NCI-H226 (cell line): ENCODE results near the gene BNC2.
A peak's percentile ranks its signal among the peaks of the same experiment; 100 is the strongest.

ENCODE experiments used
- DNase-seq: peaks from one replicate; pipeline ENCODE4 v3.0.0-alpha.2; 2015

BNC2 gene

GRCh38 chr9:16396389-16396788 is 474.1 kb downstream of the BNC2 start:
- DNase-seq = no peak

GRCh38 chr9:16391369-16391768 is 479.1 kb downstream of the BNC2 start:
- DNase-seq = no peak

- no peak for DNase-seq
Observed at GRCh38 chr9:16387382-16387781, 483.1 kb downstream of the BNC2 start.

- no peak for DNase-seq
Observed at GRCh38 chr9:16386827-16387077, 483.7 kb downstream of the BNC2 start.

- no peak for DNase-seq
Observed at GRCh38 chr9:16386007-16386826, 484.3 kb downstream of the BNC2 start.

GRCh38 chr9:16385590-16385989 is 484.9 kb downstream of the BNC2 start:
- DNase-seq = peak; percentile 43

GRCh38 chr9:16384993-16385392 is 485.5 kb downstream of the BNC2 start:
- no peak for DNase-seq

GRCh38 chr9:16377311-16377710 is 493.2 kb downstream of the BNC2 start:
- no peak for DNase-seq

- DNase-seq = no peak
Observed at GRCh38 chr9:16371306-16371705, 499.2 kb downstream of the BNC2 start.

GRCh38 chr9:16370647-16371046 is 499.8 kb downstream of the BNC2 start:
- no peak for DNase-seq

GRCh38 chr9:16369427-16369826 is 501.0 kb downstream of the BNC2 start:
- DNase-seq = no peak

- peak; percentile 49 for DNase-seq
Observed at GRCh38 chr9:16368237-16369087, 502.0 kb downstream of the BNC2 start.

GRCh38 chr9:16367605-16368231 is 502.8 kb downstream of the BNC2 start:
- DNase-seq = peak; percentile 60

GRCh38 chr9:16364347-16364746 is 506.1 kb downstream of the BNC2 start:
- DNase-seq = no peak

GRCh38 chr9:16363916-16364315 is 506.6 kb downstream of the BNC2 start:
- DNase-seq = no peak

- DNase-seq = no peak
Observed at GRCh38 chr9:16363073-16363781, 507.2 kb downstream of the BNC2 start.

- no peak for DNase-seq
Observed at GRCh38 chr9:16361939-16362338, 508.5 kb downstream of the BNC2 start.

- no peak for DNase-seq
Observed at GRCh38 chr9:16361118-16361517, 509.4 kb downstream of the BNC2 start.

GRCh38 chr9:16360247-16360646 is 510.2 kb downstream of the BNC2 start:
- DNase-seq = no peak
